ENCODE data around the gene TARS1.

GRCh38 chr5:33460210-33460609 lies 19.4 kb downstream of the TARS1 start:
- TF ChIP-seq ZNF785 (tag by site-specific recombination; IDR thresholded peaks at IDR 0.05) = no peak
- TF ChIP-seq ZNF585B (tag by site-specific recombination; IDR thresholded peaks at IDR 0.05) = no peak
